ENCODE data around the gene CADPS.

- TF ChIP-seq CTCF (conservative IDR thresholded peaks at IDR 0.05) = no peak
- TF ChIP-seq EZH2 (IDR thresholded peaks at IDR 0.05; ENCODE audit: low read depth) = no peak
Measured at GRCh38 chr3:62892951-62893350, 17.7 kb upstream of the CADPS start.

All from PC-9 (cell line).